Peyer's patch (tissue), 4 donors: ENCODE results near the gene RANGAP1.

Experiments
- POLR2A ChIP-seq, 2 donors: fragments of 450-650 bp; IDR thresholded peaks; one replicate each; pipeline ENCODE4 v1.5.1; 2017; ENCODE audit warnings: antibody characterized with exemption in 2 of 2, mild to moderate bottlenecking in 2 of 2, moderate library complexity in 2 of 2
- TF ChIP-seq, protein P1 (sequence below), 6 experiments: fragments of 450-650 bp in 4 of 6; fragments of 200-600 bp in 2 of 6; sonication (generic) in 1 of 6; IDR thresholded peaks; one replicate each; pipeline ENCODE4 v1.5.1; 2017 to 2019; ENCODE audit warnings: antibody characterized with exemption in 6 of 6, mild to moderate bottlenecking in 3 of 6, moderate library complexity in 1 of 6

DNA sequence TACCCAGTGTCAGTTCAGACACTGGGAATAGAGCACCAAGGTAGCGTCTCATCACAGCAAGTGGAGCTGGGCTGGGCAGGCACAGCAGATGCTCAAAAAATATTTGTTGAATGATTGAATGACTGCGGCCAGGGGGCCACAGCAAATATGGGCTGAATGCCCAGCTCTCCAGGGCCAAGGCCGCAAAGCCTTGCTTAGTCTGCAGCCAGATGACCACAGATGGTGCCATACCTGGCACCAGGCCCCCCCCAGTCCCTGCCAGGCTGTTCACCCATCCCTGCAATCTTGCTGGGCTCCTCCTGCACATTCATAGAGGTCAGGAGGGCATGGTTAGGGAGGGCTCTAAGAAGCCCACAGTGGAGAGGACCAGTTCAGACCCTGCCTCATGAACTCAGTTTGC lies 48.2 kb upstream of the RANGAP1 start:
- TF ChIP-seq, protein P1, sequence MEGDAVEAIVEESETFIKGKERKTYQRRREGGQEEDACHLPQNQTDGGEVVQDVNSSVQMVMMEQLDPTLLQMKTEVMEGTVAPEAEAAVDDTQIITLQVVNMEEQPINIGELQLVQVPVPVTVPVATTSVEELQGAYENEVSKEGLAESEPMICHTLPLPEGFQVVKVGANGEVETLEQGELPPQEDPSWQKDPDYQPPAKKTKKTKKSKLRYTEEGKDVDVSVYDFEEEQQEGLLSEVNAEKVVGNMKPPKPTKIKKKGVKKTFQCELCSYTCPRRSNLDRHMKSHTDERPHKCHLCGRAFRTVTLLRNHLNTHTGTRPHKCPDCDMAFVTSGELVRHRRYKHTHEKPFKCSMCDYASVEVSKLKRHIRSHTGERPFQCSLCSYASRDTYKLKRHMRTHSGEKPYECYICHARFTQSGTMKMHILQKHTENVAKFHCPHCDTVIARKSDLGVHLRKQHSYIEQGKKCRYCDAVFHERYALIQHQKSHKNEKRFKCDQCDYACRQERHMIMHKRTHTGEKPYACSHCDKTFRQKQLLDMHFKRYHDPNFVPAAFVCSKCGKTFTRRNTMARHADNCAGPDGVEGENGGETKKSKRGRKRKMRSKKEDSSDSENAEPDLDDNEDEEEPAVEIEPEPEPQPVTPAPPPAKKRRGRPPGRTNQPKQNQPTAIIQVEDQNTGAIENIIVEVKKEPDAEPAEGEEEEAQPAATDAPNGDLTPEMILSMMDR (IDR thresholded peaks at IDR 0.05) = no peak
- TF ChIP-seq POLR2A (IDR thresholded peaks at IDR 0.05) = no peak
